ENCODE data around the gene PHLDB1.

- TF ChIP-seq POLR2A (IDR thresholded peaks at IDR 0.05), result no peak
- no peak for TF ChIP-seq CTCF (IDR thresholded peaks at IDR 0.05)
Measured at GRCh38 chr11:118614511-118614910, 7.1 kb downstream of the PHLDB1 start.
